Choroid plexus epithelial cell (primary cell): ENCODE measurements around the gene TNNI3.

Source experiments
- DNase-seq: peaks from one replicate; pipeline ENCODE4 v3.0.0-alpha.2; 2010; ENCODE audit warnings: low read depth
- H3K4me3 ChIP-seq: 2 replicates; pipeline ENCODE4 v1.5.1; 2011; ENCODE audit warnings: low read depth, mild to moderate bottlenecking, control low read depth, low read length, moderate library complexity
- TF ChIP-seq, protein P1 (sequence below): conservative IDR thresholded peaks from 2 replicates; pipeline ENCODE4 v1.5.1; 2011; ENCODE audit warnings: low read depth, mild to moderate bottlenecking, control low read depth, inconsistent platforms, low read length, moderate library complexity

Gene TNNI3

DNA sequence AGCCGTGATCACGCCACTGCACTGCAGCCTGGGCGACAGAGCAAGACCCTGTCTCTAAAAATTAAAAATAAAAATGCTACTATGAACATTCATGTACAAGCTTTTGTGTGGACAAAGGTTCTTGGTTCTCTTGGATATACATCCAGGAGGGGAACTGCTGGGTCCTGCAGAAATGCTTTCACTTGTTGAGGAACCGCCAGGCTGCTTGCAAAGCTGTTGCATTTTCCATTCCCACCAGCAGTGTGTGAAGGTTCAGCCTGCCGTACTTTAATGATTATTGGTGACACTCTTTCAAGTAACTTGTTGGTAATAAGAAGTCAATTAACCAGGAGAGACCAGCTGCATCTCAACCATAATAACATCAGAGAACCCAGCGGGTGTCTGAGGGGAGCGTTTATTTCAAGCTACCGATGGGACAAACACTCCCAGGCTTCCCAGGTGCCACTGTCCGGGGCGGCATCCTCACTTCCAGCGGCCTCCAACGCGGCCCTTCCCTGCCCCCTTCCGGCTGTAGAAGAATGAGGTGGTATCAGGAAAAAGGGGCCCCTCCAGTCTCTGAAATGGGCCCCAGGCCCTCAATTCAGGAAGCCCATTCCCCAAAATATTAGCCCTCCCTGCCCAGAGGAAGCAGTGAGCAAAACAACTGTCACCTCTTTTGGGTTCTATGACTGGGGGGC is 24.9 kb downstream of the TNNI3 start:
- no peak for DNase-seq
- no peak overlapping the region for H3K4me3 ChIP-seq

DNA sequence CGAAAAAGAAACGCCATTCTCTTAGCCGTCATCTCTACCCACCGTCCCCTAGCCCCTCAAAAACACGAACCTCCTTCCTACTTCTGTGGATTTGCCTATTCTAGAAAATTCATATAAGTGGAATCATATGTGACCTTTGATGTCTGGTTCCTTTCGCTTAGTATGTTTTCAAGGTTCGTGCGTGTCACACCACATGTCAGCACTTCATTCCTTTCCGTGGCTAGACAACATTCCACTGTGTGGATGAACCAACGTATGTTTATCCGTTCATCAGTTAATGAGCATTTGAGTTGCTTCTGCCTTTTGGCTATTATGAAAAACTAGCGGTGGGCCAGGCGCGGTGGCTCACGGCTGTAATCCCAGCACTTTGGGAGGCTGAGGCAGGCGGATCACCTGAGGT is 26.1 kb downstream of the TNNI3 start:
- TF ChIP-seq, protein P1, sequence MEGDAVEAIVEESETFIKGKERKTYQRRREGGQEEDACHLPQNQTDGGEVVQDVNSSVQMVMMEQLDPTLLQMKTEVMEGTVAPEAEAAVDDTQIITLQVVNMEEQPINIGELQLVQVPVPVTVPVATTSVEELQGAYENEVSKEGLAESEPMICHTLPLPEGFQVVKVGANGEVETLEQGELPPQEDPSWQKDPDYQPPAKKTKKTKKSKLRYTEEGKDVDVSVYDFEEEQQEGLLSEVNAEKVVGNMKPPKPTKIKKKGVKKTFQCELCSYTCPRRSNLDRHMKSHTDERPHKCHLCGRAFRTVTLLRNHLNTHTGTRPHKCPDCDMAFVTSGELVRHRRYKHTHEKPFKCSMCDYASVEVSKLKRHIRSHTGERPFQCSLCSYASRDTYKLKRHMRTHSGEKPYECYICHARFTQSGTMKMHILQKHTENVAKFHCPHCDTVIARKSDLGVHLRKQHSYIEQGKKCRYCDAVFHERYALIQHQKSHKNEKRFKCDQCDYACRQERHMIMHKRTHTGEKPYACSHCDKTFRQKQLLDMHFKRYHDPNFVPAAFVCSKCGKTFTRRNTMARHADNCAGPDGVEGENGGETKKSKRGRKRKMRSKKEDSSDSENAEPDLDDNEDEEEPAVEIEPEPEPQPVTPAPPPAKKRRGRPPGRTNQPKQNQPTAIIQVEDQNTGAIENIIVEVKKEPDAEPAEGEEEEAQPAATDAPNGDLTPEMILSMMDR = no peak
- H3K4me3 ChIP-seq = no peak overlapping the region
- DNase-seq = no peak

More for the DNA sequence above, 24.9 kb downstream of the TNNI3 start:
- TF ChIP-seq, protein P1 = peak; percentile 40

DNA sequence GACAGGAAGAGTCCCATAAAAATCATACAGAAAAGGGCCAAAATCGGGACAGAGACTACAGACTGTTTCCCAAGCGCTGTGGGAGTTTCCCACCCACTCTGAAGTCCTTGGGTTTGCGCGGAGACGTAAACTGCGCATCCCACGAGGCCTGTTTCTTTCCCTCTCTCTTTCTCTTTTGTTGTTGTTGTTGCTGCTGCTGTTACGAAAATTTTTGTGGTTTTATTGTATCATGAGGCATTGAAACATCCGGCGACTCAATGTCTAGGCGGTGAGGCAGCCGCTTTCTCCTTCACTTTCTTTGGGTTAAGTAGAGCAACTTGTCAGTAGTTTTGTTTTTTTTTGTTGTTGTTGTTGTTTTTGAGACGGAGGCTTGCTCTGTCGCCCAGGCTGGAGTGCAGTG is 38.5 kb downstream of the TNNI3 start:
- TF ChIP-seq, protein P1 = no peak
- no peak overlapping the region for H3K4me3 ChIP-seq
- no peak for DNase-seq

DNA sequence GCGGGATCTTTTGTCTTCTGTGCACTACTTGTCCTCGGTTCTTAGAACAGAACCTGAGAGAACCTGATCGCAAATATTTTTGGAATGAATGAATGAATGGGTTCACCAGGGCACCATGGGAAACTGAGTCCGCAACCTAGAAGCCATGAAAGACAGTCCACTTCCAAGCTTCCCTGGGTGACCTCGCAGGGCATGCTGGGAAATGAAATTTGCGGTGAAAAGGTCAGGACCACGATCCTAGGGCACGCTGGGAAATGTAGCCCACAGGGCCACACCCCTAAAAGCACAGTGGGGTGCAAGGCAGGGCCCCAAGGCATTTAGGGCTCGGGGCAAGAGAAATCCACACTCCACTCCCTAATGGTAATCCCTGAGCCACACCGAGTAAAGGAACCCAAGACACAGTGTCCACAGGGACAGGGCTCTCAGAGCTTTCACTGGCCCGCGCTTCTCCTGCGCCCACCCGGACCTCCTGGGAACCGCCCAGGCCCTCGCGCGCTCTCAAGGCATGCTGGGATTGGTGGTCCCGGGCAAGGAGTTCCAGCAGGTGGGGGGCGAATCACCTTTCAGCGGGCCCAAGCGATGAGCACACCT is 39.0 kb downstream of the TNNI3 start:
- H3K4me3 ChIP-seq = peak overlapping the region; percentile 75
- DNase-seq = peak; percentile 71
- TF ChIP-seq, protein P1 = no peak

DNA sequence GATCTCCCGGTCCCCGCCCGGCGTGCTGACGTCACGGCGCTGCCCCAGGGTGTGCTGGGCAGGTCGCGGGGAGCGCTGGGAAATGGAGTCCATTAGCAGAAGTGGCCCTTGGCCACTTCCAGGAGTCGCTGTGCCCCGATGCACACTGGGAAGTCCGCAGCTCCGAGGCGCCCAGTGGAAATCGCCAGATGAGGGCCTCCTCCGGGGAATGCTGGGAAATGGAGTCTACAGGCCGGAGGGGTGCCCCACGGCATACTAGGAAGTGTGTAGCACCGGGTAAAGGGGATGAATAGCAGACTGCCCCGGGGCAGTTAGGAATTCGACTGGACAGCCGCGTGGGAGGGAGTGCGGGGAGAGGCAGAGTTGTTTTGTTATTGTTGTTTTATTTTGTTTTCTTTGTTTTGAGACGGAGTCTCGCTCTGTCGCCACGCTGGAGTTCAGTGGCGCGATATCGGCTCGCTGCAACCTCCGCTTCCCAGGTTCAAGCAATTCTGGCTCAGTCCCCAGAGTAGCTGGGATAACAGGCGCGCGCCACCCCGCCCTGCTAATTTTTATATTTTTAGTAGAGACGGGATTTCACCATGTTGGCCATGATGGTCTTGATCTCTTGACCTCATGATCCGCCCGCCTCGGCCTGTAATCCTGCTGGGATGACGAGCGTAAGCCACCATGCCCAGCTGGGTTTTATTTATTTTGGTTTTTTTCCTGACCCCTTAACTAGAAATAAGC is 39.7 kb downstream of the TNNI3 start:
- DNase-seq = peak; percentile 99
- TF ChIP-seq, protein P1 = no peak
- peak overlapping the region; percentile 90 for H3K4me3 ChIP-seq

DNA sequence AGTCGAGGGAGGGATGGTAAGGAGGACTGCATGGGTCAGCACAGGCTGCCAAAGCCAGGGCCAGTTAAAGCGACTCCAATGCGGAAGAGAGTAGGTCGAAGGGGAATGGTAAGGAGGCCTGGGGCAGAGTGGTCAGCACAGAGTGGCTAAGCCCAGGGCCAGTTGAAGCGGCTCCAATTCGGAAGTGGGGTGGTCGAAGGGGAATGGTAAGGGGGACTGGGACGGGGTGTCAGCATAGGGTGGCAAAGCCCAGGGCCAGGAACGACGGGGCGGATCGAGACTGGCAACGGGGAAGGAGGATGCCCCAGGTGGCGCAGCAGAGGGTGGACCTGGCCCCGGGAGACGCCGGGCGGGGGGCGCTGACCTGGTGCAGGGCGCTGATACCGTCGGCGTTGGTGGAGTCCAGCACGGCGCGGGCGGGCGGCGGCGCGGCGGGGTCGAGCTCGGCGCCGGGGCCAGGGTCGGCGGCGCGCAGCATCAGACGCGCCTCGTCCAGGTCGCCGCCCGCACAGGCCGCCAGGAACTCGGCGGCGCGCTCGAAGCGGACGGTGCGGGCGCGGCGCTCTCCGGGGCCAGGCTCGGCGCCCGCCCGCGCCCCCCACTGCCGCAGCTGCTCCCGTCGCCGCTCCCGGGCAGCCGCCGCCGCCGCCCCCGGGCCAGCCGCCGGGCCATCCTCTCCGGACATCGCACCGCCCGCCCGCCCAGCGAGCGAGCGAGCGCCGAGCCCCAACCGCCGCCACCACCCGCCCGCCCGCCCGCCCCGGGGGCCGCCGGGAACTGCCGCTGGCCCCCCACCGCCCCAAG is 40.5 kb downstream of the TNNI3 start, which contains the start of gene PPP1R12C:
PPP1R12C (minus strand) TSS at position 779 of the 804 bp plus-strand sequence; CDS start at position 685, 94 bp downstream.
- peak within 1 kb of the TSS; percentile 90 for H3K4me3 ChIP-seq
- TF ChIP-seq, protein P1 = no peak
- DNase-seq = no peak
